Endothelial cell of umbilical vein (primary cell): ENCODE data around the gene ELMO1. TPM values are rescaled to one million over a fixed set of nuclear protein-coding genes. Genes with fewer than 3 reads are reported as not detected.

ENCODE experiments used
- BruUV-seq: library from RNA; stranded (reverse); fragments of 400-500 nt; replicated peaks from 2 replicates; lab custom pipeline; 2021; lab: Mats Ljungman, UMichigan
- CTCF ChIA-PET: fragments of 300-600, 350-600 bp; sonication (Branson Sonifier 250); formaldehyde crosslinking; loops from one replicate; lab custom pipeline; 2021; ENCODE audit warnings: antibody characterized with exemption, inconsistent platforms; lab: Charles Lee
- POLR2A ChIA-PET: fragments of 300-600, 350-600 bp; sonication (Branson Sonifier 250); formaldehyde crosslinking; loops from one replicate; lab custom pipeline; 2021; ENCODE audit warnings: antibody characterized with exemption, inconsistent platforms; lab: Charles Lee
- DNase-seq: peaks from one replicate; pipeline ENCODE4 v3.0.0-alpha.2; 2011; ENCODE audit warnings: low read depth, low spot score
- FAIRE-seq: peaks from 2 replicates; lab custom pipeline; 2011; peaks lifted over from hg19 to GRCh38; lab: Jason Lieb, UNC
- H2AFZ ChIP-seq: 2 replicates; pipeline ENCODE4 v1.6.0; 2012; ENCODE audit warnings: low read depth, low read length, control low read depth, inconsistent platforms
- H3K27ac ChIP-seq: 2 replicates; pipeline ENCODE4 v1.5.1; 2011; ENCODE audit warnings: low read depth, mild to moderate bottlenecking, control low read depth, low read length, moderate library complexity; ENCODE audit not compliant: insufficient read depth
- H3K27me3 ChIP-seq, 2 experiments: 2 replicates each; pipeline versions ENCODE4 v1.6.0 to v1.6.1; 2011; ENCODE audit warnings: low read length in 2 of 2, mixed read lengths in 1 of 2; ENCODE audit not compliant: control insufficient read depth in 2 of 2, insufficient read depth in 2 of 2
- H3K36me3 ChIP-seq, 2 experiments: 2 replicates in 1 of 2; 3 replicates in 1 of 2; pipeline ENCODE4 v1.5.1; 2011; ENCODE audit warnings: low read length in 2 of 2, mild to moderate bottlenecking in 1 of 2, moderate library complexity in 1 of 2; ENCODE audit not compliant: control insufficient read depth in 2 of 2, insufficient read depth in 2 of 2; ENCODE audit errors: extremely low read depth in 1 of 2
- H3K4me1 ChIP-seq: 3 replicates; pipeline ENCODE4 v1.5.1; 2011; ENCODE audit warnings: mild to moderate bottlenecking, low read length; ENCODE audit not compliant: control insufficient read depth, insufficient read depth; ENCODE audit errors: extremely low read depth
- H3K4me2 ChIP-seq: 2 replicates; pipeline ENCODE4 v1.6.1; 2011; ENCODE audit warnings: low read length, control low read depth, mixed read lengths; ENCODE audit not compliant: insufficient read depth
- H3K4me3 ChIP-seq, 3 experiments: fragments of 200-600 bp in 1 of 3; sonication (generic), shearing (Covaris generic) in 1 of 3; replicated peaks in 1 of 3; 2 replicates each; pipeline ENCODE4 v1.5.1; 2011 to 2016; ENCODE audit warnings: control low read depth in 3 of 3, low read length in 3 of 3, mild to moderate bottlenecking in 2 of 3, inconsistent platforms in 1 of 3, low read depth in 1 of 3, moderate library complexity in 1 of 3; ENCODE audit not compliant: insufficient read depth in 1 of 3
- H3K79me2 ChIP-seq: 2 replicates; pipeline ENCODE4 v1.6.0; 2012; ENCODE audit warnings: low read length, inconsistent platforms; ENCODE audit not compliant: control insufficient read depth, insufficient read depth
- H3K9ac ChIP-seq: replicated peaks from 2 replicates; pipeline ENCODE3; 2011; ENCODE audit warnings: low read length, control low read depth; ENCODE audit not compliant: insufficient read depth; ENCODE audit errors: extremely low read depth
- H3K9me1 ChIP-seq: replicated peaks from 3 replicates; pipeline ENCODE4 v1.6.0; 2011; ENCODE audit warnings: mild to moderate bottlenecking, low read length; ENCODE audit not compliant: control insufficient read depth, insufficient read depth; ENCODE audit errors: extremely low read depth
- H3K9me3 ChIP-seq: replicated peaks from 2 replicates; pipeline ENCODE4 v1.5.1; 2012; ENCODE audit warnings: low read length, inconsistent platforms; ENCODE audit not compliant: control insufficient read depth, insufficient read depth
- H4K20me1 ChIP-seq: replicated peaks from 2 replicates; pipeline ENCODE3; 2011; ENCODE audit warnings: mild to moderate bottlenecking, low read length; ENCODE audit not compliant: control insufficient read depth, insufficient read depth; ENCODE audit errors: extremely low read depth
- EZH2 ChIP-seq: IDR thresholded peaks from 2 replicates; pipeline ENCODE4 v1.6.1; 2012; ENCODE audit warnings: borderline replicate concordance, low read depth, mild to moderate bottlenecking, moderate library complexity, low read length, inconsistent platforms; ENCODE audit not compliant: severe bottlenecking
- FOS ChIP-seq: IDR thresholded peaks from 2 replicates; pipeline ENCODE4 v1.6.1; 2011; ENCODE audit warnings: mild to moderate bottlenecking, low read length, moderate library complexity, borderline replicate concordance; ENCODE audit not compliant: insufficient read depth
- GATA2 ChIP-seq: IDR thresholded peaks from 2 replicates; pipeline ENCODE4 v1.7.0; 2011; ENCODE audit warnings: low read depth, mild to moderate bottlenecking, moderate library complexity, mixed read lengths, low read length; ENCODE audit not compliant: insufficient read length, insufficient read depth
- JUN ChIP-seq: IDR thresholded peaks from 2 replicates; pipeline ENCODE4 v1.6.1; 2011; ENCODE audit warnings: borderline replicate concordance, low read depth; ENCODE audit not compliant: insufficient read length, insufficient read depth
- MAX ChIP-seq: IDR thresholded peaks from 2 replicates; pipeline ENCODE4 v1.6.1; 2011; ENCODE audit not compliant: insufficient read depth, insufficient read length
- MYC ChIP-seq: IDR thresholded peaks from one replicate; pipeline ENCODE4 v1.6.1; 2011; ENCODE audit warnings: mild to moderate bottlenecking, low read depth, low read length
- POLR2A ChIP-seq: IDR thresholded peaks from 2 replicates; pipeline ENCODE4 v1.6.1; 2012; ENCODE audit warnings: low read depth, mild to moderate bottlenecking, control low read depth, low read length
- POLR2AphosphoS5 ChIP-seq: IDR thresholded peaks from 2 replicates; pipeline ENCODE4 v1.6.1; 2012; ENCODE audit warnings: low read depth, mild to moderate bottlenecking, control low read depth, low read length, moderate library complexity; ENCODE audit not compliant: insufficient read depth
- dilution Hi-C: fragments of 300-500 bp; cut with MboI; formaldehyde crosslinking; loops from one replicate; pipeline ENCODE4 v1.15.0; 2019; ENCODE audit warnings: low sequenced_read_pairs; ENCODE audit not compliant: extremely low pct_ligation_motif_present
- intact Hi-C: fragments of 100-400 bp; cut with micrococcal nuclease; formaldehyde crosslinking; loops from one replicate; pipeline ENCODE4 v1.10.0; 2022
- polyA plus RNA-seq, 4 experiments: library from polyadenylated mRNA; depleted of rRNA in 3 of 4; stranded (reverse) in 3 of 4; unstranded in 1 of 4; fragments of >200 nt; gene quantifications; 2 replicates each; pipeline versions ENCODE4 v1.2.1 to v1.2.3, GENCODE V29; 2011 to 2012; ENCODE audit warnings: missing spikeins in 1 of 4
- total RNA-seq: library from RNA; stranded (reverse); gene quantifications from 2 replicates; pipeline ENCODE4 v1.2.3, GENCODE V29; 2021
- TF ChIP-seq, protein P1 (sequence below), 2 donors: IDR thresholded peaks; 1 replicate in 1 of 2; 2 replicates in 1 of 2; pipeline ENCODE4 v1.5.1; 2011; ENCODE audit warnings: low read length in 2 of 2, mild to moderate bottlenecking in 2 of 2, moderate library complexity in 2 of 2, control low read depth in 1 of 2, inconsistent platforms in 1 of 2, low read depth in 1 of 2; ENCODE audit not compliant: insufficient read depth in 1 of 2; ENCODE audit errors: extremely low read depth in 1 of 2

ELMO1 gene
- total and polyA plus RNA-seq, 2 donors (not counting 3 experiments of a cell fraction or from before 2014, with no cell fraction given): 17.0 to 30.6 TPM

DNA sequence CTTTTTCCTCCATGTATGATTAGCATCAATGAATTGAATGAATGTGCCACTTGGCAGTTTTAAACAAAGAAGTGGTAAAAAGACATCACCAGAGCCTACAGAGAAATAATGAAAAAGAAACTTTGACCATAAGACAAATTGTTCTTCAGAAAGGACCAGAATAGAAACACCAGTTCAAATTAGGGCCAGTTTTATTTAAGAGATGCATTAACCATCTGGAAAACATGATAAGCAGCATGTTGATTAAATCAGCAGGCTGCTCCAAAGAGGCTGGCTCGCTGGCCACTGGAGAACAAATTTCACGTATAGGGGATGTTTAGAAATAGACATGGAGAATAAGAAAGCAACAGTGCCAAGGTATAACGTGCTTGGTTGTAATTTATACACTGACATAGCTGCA, 482.0 kb downstream of the ELMO1 start:
- no peaks in the 10 kb centered on the region for H3K9me3 ChIP-seq
- H4K20me1 ChIP-seq: no peaks in the 10 kb centered on the region
- no peak overlapping the region for H3K9ac ChIP-seq
- no peaks in the 10 kb centered on the region for H3K27me3 ChIP-seq
- no peaks in the 10 kb centered on the region for H3K9me1 ChIP-seq
- no TSS peak for BruUV-seq
- no peak overlapping the region for H3K4me3 ChIP-seq
- H3K79me2 ChIP-seq: no peaks in the 10 kb centered on the region
- no peak for TF ChIP-seq MYC
- no peak for TF ChIP-seq POLR2A
- no peak for TF ChIP-seq POLR2AphosphoS5
- no peak for TF ChIP-seq MAX
- no peak for TF ChIP-seq EZH2
- TF ChIP-seq, protein P1, sequence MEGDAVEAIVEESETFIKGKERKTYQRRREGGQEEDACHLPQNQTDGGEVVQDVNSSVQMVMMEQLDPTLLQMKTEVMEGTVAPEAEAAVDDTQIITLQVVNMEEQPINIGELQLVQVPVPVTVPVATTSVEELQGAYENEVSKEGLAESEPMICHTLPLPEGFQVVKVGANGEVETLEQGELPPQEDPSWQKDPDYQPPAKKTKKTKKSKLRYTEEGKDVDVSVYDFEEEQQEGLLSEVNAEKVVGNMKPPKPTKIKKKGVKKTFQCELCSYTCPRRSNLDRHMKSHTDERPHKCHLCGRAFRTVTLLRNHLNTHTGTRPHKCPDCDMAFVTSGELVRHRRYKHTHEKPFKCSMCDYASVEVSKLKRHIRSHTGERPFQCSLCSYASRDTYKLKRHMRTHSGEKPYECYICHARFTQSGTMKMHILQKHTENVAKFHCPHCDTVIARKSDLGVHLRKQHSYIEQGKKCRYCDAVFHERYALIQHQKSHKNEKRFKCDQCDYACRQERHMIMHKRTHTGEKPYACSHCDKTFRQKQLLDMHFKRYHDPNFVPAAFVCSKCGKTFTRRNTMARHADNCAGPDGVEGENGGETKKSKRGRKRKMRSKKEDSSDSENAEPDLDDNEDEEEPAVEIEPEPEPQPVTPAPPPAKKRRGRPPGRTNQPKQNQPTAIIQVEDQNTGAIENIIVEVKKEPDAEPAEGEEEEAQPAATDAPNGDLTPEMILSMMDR (IDR thresholded peaks at IDR 0.05; ENCODE audit: extremely low read depth in 1 of 2, insufficient read depth in 1 of 2, low read depth in 1 of 2, low read length in 2 of 2): no peak
- no peak for TF ChIP-seq JUN
- TF ChIP-seq GATA2: no peak
- TF ChIP-seq FOS: no peak
- peaks cover 19% of the 10 kb centered on the region for H3K4me1 ChIP-seq
- no peak overlapping the region for H2AFZ ChIP-seq
- no peak for FAIRE-seq
- no peaks in the 10 kb centered on the region for H3K36me3 ChIP-seq
- dilution Hi-C loops (no loop called here), intact Hi-C loops (loop anchor here (1.0 to 5.0 kb wide), 6 partner anchors 20 to 494 kb away; no protein-coding TSS in a partner anchor)
- POLR2A ChIA-PET: interaction anchor here (0.6 kb wide), 1 partner anchor 416 kb away, joined by 5 read pairs; no protein-coding TSS in a partner anchor
- CTCF ChIA-PET: interaction anchor here (0.6 to 6.9 kb wide), 36 partner anchors 8 to 494 kb away, joined by 3 to 366 read pairs (median 6); no protein-coding TSS in a partner anchor
- no peak for DNase-seq
- no peak overlapping the region for H3K27ac ChIP-seq
- H3K4me2 ChIP-seq: peak overlapping the region; percentile 51
